GM19467 (cell line): Measurements from ENCODE around the gene RGS6.

Experiments used
- ATAC-seq: cut with Tn5 transposase; IDR thresholded peaks from one replicate; pipeline ENCODE4 v1.9.1; 2021; ENCODE audit warnings: mild to moderate bottlenecking, moderate library complexity; ENCODE audit not compliant: unreplicated experiment

Gene RGS6

DNA sequence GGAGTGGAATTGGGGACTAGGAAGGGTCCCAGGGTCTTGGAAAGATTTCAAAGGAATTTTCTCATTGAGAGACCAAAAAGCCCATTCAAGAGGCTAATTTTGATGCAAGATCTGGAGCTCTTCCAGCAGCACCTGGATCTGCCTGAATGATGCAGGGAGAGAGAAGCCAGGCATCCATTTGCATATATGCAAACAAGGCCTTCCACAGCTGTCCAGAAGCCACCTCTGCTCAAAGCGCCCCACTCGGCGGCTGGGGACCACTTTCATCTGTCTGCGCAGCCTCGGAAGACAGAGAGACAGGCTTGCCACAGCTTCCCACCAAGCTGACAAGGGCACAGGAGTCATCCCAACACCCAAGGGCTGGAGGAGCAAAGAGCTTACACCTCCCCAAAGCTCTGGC lies 666.1 kb downstream of the RGS6 start:
- ATAC-seq: no peak

DNA sequence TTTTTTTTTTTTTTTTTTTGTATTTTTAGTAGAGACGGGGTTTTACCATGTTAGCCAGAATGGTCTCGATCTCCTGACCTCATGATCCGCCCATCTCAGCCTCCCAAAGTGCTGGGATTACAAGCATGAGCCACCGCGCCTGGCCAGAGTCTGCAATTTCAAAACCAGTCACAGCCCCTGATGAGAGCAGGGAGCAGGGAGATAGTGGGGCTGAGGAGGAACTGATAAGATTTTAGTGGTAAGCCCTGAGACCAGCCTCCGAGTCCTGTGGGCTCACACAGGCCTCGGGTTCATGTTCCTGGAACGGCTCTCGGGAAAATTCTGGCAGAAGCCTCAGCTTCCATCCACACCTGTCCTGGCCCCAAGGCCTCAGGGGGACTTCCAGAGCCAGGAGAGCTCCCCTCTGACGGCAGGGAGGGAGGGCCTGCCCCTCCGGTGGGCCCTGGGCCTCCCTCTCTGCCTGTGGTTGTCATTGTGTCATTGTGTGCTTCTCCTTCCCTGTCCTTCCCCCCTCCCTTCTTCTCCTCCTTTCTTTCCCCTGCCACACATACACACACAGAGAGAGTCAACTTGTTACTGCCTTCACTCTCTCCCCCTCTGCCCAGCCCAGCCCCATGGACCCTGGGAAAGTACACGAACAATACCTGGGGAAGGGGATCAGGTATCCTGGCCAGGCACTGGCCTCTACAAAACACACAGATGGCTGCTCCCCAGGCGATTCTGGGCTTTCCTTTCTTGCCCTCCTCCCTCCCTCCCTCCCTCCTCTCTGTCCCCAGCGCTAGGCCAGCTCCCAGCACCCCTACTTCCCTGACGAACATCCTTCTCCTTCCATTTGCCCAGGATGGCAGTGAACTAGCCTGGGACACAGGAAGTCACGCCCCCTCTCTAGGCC lies 667.6 kb downstream of the RGS6 start:
- ATAC-seq: no peak

DNA sequence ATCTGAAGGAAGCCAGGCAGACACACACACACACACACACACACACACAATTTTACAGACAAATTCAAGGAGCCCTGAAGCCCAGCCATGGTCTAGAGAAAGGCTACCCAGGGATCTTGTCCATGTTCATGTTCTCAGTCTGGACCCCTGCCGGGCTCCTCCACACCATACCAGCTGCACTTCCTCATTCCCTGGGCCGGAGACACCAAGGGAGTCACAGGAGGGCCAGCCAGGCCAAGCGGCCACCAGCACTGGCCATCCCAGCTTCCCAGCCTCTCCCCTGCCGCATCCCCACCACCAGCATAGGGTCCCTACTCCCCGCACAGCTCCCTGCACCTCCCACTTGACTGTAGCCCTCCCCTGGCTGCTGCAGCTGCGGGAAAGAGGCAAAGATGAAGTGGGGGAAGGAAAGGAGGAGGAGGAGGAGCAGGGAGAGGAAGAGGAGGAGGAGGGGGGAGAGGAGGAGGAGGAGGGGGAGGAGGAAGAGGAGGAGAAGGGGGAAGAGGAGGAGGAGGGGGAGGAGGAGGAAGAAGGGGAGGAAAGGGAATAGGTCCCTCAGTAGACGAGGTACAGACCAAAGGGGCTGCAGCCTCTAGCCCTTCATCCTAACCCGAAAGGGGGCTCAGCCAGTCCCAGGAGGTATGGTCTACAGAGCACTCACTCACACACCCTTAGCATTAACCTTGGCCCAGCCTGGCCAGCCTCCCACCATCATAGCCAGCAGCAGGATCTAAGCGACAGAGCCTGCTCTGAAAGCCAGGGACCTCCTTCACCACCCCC lies 668.5 kb downstream of the RGS6 start:
- ATAC-seq: no peak

DNA sequence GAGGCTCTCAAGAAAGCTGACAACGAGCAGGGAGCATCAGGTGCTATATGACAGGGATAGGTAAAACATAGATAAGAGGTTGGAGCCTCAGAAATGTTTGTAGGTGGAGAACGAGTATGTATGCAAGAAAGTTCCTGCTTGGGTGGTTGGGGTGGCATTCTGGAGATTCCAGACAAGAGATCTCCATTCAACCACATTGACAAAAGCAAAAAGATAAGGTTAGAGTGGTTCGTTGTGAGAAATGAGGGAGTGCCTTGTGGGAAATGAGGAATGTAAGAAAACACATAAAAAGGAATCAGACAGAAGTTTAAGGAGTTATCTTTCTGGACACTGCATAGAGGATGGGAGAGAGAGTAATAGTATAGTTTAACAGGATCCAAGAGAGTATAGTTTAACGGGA lies 671.4 kb downstream of the RGS6 start:
- ATAC-seq: no peak

DNA sequence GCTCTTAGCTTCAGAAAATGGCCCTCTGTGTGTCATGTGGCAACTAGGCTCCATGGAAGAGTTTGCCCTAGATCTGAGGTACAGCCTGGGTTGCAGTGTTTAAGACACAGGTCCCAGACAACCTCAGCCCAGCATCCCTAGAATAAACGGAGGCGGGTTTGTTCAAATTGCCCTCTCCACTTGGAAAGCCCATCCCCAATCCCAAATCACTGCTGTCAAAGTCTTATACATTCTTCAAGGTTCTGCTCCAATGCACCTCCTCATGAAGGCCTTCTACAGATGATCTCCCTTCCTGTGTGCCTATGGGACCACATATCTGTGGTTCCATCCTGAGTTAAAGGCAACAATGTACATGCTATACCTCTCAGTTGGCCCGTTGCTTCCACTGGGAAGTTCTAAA lies 671.9 kb downstream of the RGS6 start:
- ATAC-seq: no peak

DNA sequence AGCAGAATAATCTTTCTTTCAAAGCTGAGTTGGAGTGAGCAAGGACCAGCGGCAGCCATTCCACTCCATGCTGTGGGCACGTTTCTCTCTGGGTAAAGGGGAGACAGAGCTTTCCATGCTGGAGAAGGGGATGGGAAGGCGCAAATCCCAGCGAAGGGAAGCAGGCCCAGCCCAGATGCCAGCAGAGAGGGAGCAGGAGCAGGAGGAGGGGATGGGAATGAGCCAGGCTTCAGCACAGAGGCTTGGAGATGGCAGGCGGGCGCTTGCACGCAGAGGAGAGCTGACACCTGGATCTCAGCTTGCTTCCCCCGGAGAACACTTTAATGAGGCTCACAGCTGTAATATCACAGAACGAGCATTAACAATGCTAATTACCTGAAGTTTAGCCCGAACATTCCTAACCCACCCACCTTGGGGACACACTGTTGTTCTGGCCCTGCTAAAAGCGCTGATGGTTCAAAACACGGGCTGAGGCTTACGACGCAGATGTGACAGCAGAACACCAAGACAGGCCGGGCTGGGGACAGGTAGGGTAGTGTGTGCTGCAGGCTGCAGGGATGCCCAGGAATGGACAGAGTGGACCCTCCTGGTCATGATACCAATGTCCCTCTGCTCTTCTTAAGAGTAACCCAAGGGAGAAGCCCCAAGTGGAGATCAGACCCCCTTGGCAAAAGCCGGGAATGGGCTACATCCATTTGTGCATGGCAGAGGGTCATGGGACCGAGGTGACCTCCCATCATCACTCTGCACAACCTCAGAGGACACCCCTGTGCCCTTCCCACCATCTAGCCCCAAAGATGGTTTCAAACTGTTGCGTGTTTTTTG lies 673.1 kb downstream of the RGS6 start:
- no peak for ATAC-seq

DNA sequence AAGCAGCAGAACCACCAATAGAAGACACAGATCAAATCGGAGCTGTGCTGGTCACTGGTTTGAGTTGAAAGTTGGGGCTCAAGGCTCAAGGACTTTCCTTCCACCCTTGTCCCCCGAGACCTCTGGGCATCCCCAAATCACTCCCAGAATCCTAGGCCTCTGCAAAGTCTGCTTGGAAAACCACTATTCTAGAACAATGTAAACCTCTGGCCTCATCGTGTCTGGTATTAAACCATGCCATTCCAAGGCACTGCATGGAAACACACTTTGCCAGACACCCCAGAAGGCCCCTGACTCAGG lies 673.6 kb downstream of the RGS6 start:
- no peak for ATAC-seq

DNA sequence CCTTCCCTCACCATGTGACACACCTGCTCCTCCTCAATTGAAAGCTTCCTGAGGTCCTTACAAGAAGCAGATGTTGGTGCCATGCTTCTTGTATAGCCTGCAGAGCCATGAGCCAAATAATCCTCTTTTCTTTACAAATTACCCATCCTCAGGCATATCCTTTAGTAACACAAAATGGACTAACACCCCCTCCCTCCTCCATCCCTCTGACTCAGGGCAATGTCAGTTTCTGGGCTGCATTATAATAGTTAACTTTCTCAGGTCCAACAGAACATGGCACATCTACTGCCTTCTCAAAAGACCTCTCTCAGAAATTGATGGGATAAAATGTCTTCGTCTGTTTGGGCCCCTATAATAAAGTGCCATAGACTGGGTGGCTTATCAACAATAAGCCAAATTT lies 674.6 kb downstream of the RGS6 start:
- ATAC-seq: no peak

DNA sequence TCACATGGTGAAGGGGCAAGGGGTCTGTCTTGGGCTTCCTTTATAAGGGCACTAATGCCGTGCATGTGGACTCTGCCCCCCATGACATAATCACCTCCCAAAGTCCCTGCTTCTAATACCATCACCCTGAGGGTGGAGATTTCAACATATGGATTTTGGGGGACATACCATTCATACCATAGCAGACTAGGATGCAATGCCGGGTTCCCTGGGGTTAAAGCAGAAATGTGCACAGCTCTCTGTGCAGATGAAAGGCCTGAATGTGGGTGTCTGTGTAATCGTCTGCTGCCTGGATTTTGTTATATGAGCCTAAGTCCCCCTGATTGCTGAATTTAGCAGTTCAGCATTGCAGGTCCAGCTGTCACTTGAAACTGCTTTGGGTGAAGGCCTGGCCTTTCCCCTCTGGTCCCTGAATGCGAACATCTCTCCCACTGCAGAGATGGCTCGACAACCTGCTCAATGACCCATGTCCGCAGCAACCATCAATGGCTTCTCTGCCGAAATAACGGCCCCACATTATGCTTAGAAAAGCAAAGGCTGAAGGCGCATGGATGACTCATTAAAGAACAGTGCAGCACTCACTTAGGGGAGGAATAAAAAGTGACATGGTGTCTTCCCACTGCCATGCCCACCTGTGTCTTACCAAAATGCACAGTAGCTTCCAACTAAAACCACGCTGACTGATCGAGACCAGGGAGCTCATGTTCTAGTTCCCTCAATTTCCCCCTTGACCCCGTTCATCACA lies 675.3 kb downstream of the RGS6 start:
- ATAC-seq: no peak

DNA sequence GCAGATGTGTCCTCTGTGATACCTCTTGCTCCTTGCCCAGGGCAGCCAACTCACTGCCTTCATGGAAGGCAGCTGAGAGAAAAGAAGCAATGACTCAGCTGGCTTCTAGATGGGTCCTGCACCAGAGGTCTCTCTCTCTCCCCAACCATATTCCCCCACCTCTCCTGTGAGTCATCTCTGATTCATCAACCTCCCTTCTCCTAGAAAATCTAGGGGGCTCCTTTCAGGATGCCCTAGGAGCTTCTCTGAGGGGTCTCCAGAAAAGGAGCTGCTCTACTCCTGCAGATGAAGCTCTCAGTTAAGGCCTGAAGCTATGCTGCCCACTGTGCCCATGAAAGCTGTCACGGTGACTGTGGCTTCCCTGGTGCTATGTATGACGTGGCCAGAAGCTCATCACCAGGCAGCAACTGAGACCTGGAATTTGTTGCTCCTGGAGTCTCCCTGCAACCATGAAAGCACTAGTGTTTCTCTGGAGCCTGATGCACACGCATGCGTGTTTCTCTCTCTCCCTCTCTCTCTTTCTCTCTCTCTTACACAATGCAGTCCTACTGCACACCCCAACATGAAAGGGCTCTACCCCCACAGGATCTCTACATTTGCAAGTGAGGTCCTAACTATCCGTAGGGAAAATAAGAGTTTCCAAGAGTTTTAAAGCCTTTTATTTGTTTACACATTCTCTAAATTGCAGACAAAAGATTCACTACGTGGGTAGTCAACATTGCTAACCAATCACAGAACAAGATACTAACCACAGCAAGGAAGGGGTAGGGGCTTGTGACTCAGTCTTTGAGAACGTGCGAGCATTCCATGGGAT lies 676.4 kb downstream of the RGS6 start:
- no peak for ATAC-seq

DNA sequence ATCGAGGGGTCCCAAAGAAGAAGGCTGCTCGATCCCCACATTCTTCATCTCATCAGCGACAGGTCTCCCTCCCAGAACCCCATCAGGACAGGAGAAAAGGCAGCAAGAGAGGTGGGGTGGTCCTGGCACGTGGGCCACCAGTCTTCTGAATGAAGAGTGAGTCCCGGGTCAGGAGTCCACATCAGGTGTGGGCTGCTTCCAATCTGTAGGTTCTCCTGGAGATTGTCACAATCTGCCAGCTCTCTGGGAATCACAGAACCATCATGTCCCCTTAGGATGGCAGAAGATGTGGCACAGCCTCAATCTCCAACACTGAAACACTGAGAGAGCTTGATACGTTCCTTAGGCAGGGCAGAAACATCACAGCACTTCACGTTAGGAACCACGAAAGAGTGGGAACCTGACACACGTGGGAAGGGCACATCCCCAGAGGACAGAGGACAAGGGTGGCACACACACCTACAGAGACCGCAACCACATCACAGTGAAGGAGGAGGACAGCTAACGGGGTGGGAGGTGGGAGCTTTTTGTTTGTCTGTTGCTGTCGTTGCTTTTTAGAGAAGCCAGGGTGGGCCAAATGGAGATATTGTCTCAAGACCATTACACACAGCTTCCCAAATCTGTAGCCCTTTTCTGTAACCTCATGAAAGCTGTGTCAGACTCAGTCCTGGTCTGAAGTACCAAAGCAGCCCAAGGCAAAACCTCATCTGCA lies 677.1 kb downstream of the RGS6 start:
- ATAC-seq: no peak

DNA sequence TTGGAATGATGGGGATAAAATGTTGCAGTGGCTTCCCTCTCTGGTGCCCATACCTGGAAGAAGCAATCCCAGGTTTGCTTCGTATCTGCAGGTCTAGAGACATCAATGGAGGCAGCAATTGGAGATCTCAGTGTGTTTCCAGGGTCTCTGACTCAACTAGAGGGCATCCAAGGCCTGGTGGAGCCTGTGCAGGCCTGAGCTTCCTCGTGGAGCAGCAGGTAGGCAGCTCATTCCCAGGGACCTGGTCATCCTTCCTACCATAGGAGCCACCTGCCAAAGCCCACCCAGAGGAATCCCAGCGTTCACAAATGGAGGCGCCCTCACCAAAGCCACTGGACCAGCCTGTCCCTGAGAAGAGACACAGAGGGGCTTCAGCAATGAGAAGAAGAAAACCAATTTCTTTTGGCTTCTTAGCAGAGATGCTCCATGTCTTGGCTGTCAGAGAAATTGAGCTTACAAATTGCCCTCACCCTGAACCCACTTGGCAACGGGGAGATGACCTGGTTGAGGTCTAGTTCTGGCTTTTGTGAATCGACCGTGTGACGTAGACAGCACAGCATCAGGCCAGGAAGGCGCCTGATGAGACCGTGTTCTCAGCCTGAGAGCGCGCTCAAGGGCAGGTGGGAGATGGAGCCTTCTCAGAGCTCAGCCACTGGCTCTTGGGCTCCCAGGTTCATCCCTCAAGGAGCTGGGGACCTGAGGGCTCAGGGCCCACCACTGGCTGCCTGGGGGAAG lies 678.0 kb downstream of the RGS6 start:
- ATAC-seq: no peak

DNA sequence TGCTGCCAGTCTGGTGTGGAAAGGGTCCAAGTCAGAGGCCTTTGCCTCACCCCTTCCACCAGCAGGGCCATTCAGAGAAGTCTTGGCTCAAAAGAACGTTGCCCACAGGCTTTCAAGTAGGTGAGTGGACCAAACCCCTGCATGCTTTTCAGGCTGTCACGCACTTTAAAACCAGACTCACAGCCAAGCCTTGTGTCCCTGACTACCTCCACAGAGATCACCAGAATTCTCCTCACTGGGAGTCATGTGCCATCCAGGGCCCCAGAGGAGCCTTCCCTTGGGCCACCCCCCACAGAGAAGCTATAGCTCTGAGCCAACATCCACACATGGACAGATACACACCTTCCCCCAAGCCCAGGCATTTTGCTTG lies 678.6 kb downstream of the RGS6 start:
- ATAC-seq: no peak

DNA sequence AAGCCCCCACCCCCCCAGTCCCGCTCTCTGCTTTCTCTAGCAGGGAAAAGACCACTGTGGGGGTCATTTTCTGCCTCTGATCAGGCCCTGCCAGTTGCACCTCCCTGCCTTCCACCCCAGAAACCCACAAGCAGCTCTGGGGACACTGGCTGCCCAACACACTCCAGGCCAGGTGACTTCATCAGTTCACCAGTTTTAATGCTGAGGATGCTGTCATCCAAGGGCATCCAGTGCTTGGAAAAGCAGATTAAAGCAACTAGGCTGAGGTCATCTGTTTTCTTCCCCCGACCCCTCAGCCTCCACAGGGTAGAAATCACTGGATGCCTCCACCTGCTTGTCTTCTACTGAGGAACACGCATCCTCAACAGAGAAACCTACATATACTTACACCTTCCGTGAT lies 679.3 kb downstream of the RGS6 start:
- no peak for ATAC-seq

DNA sequence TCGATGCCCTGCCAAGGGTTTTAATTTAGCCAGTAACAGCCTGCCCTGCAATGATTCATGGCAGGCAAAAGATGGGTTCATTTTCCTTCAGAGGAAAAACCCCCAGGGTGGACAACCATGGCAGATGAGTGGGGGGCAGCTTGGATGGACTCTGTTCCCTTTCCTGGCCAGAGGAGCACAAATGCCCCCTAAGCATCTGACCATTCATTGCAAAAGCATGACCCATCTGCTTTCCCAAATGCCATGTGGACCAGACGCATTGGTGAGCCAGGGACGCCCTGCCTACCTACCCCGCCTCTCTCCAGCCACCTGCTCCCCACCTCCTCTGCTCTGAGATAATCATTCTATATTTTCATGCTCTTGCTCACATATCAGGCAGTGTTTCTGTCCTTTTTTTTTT lies 679.8 kb downstream of the RGS6 start:
- no peak for ATAC-seq

DNA sequence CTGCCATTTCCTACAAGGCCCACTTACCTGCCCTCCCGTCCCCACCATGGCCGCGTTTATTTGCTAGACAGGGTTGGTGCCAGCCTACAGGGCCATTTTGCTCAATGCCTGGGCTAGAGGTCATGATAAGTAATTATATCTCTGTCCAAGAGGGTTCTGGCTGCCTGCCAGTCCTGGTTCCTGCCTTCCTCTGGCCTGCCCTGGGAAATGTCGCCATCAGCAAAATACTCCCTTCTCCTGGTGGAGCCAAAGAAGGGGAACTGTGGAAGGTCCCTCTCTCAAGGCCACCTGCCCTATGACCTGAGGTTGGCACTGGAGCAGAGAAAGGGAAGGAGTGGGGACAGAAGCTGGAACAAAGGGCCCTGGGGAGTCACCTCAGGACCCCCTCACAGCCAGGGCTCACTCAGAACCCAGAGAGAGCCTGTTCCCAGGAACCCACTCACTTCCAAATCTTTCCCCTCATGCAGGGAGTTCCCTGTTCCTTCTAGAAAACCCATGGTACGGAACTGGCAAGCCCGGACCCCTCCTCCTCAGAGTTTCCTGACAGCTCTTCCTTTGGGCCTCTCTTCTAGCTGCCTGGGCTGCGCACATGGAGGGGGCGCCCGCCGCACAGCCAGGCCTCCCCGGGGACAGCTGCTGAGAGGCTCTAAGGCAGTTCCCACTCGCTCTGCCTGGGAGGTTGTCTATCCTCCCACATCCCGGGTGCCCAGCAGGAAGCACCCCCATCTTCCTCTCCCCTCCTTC lies 681.2 kb downstream of the RGS6 start:
- ATAC-seq: no peak

DNA sequence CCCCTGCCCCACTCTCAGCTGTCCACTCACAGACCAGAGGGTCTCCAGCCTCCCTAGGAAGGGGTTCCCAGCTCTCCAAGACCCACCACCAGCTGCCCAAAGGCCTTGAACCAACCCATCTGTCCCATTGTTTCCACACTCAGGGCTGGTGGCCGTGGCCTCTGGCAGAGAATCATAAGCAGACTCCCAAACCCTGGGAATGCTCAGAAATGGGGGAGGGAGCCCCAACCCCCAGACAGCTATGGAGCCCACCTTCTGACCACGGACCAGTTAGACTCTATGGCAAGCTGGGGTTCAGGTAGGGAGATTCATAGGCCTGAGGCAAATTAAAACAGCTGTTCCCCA lies 681.7 kb downstream of the RGS6 start:
- ATAC-seq: no peak

DNA sequence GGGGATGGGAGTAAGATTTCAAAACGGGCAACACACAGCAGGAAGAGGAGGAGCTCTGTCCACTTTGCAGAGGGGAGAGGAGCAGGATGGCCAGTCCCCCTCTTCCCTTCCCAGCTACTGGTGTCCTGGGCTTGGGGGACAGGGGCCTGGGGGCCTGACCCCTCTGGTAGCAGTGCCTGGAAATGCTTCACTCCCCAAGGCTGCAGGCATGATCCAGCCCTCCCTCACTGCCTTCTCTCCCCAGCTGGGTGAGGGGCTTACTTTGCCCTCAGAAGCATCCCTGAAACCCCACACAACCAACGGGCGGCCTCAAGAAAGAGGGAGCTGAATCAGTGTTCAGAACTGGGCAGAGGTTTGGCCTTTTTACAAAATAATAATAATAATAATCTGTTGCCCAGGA lies 682.1 kb downstream of the RGS6 start:
- ATAC-seq: no peak
